Gastrocnemius medialis (tissue), 4 donors: ENCODE measurements around the gene UGT1A5.

Source experiments
- CTCF ChIP-seq, 5 experiments: fragments of 450-650 bp in 3 of 5; fragments of 200-600 bp in 2 of 5; sonication (generic) in 2 of 5; IDR thresholded peaks in 4 of 5; conservative IDR thresholded peaks in 1 of 5; 1 replicate in 4 of 5; 2 replicates in 1 of 5; pipeline ENCODE4 v1.5.1; 2016 to 2019; ENCODE audit warnings: antibody characterized with exemption in 5 of 5, mild to moderate bottlenecking in 3 of 5, moderate library complexity in 3 of 5
- POLR2A ChIP-seq, 2 donors: fragments of 450-650 bp; IDR thresholded peaks; one replicate each; pipeline ENCODE4 v1.6.1; 2017; ENCODE audit warnings: antibody characterized with exemption in 2 of 2, mild to moderate bottlenecking in 2 of 2, moderate library complexity in 2 of 2

DNA sequence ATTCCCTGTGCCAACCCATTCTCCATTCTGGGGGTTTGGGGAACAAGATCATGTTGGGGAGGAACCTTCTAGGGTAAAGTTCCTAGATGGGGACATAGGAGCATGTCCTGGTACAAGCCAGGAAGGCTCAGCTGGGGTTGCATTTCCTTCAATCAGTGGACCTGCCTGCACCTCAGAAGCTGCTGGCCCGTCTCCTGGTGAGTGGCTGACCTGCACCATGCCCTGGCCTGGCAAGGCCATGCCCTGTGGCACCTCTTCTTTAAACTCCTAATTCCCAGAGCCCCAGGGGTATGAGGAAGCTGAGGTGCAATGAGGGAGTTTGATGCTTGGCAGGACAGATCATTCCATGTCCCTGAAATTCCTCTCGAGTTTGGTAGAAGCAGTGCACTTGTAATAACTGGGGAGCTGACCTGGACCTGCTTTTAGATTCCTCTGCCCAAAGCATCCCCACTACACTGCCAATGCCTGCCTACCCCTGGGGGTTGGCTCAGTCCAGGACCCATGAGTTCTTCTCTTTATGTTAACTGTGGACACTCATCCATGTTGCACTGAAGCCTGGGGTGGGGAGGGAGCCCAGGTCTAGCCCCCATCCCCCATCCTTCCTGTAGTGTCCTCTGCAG lies 90.7 kb downstream of the UGT1A5 start:
- TF ChIP-seq POLR2A (IDR thresholded peaks at IDR 0.05) (no peak), CTCF (IDR thresholded peaks at IDR 0.05 in 4 of 5, conservative IDR thresholded peaks at IDR 0.05 in 1 of 5) (no peak)
